GM18526 (cell line): ENCODE data around the gene CDC40.

Experiments
- POLR2A ChIP-seq: IDR thresholded peaks from 3 replicates; pipeline ENCODE4 v1.6.1; 2011; ENCODE audit not compliant: insufficient read length; ENCODE audit errors: extremely low read depth

CDC40 gene

GRCh38 chr6:110185879-110186278 lies 5.7 kb downstream of the CDC40 start:
- no peak for TF ChIP-seq POLR2A

DNA sequence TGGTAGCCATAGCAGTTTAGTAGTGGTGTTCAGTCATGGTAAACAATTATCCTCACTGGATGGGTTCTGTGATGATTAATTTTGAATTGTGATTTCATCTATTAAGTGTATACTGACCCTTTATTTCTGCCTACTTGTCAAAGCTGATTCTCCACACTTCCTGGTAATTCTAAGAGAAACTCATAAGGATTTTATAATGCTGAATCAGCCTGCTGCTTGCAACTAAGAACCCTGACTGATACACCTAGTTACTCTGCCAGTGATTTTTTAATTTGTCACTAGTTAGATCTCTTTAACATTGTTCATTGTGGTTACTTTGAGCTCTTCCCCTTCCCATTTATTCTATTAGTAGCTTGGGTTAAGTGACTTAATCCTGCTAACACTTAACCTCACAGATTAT lies 8.6 kb downstream of the CDC40 start:
- TF ChIP-seq POLR2A: no peak

GRCh38 chr6:110190726-110191125 lies 10.5 kb downstream of the CDC40 start:
- TF ChIP-seq POLR2A: no peak

- TF ChIP-seq POLR2A: no peak
Measured at GRCh38 chr6:110191477-110191876, 11.2 kb downstream of the CDC40 start.

DNA sequence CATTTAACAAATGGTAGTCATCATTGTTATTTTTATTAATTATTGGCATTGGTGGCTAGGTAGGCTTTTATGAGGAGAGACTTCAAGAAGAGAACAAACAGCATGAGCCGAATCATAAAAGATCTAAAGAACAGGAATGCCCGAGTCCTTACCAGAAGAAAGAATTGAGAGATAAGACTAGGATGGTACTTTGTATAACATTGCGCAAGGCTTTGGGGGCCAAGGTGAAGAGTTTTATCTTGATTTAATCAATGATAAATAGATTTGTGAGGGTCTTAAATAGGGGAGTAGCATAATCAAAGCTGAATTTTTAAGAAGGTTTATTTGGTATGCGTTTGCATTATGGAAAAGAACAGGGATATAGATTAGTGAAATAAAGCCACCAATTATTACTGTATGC lies 15.4 kb downstream of the CDC40 start:
- no peak for TF ChIP-seq POLR2A

- no peak for TF ChIP-seq POLR2A
Measured at GRCh38 chr6:110196874-110197273, 16.6 kb downstream of the CDC40 start.

DNA sequence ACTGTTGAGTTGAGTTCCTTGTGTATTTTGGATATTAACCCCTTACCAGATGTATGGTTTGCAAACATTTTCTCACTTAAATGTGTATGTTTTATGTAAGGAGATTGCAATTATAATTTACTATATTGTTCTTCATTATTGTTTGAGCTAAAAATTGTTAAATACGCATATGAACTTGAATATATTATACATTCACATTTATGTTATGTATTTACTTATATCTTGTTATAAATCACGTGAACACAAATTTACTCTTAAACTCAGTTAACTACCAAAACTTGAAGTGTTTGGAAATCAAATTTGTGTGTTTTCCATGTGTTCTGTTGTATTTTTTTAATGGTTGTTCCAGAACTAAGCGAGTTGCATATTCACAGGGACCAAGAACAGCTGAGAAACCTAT lies 18.3 kb downstream of the CDC40 start:
- no peak for TF ChIP-seq POLR2A

GRCh38 chr6:110201151-110201884 lies 21.1 kb downstream of the CDC40 start:
- TF ChIP-seq POLR2A: no peak

DNA sequence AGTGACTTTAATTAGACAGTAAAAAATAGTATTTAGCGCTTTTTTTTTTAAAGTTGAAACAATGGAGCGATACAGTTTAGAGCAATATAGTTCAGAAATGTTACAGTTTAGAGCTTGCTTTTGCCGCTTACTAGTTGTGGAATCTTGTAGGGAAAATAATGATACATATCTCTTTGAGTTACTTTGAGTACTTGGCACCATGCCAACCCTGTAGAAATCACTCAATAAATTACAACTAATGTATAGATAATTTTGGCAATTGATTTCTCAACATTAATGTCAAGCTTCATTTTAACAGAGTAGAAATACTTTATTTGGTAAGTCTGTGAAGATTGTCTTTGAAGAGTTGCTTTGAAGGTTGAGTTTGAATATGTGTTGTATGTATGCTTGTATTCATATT lies 27.4 kb downstream of the CDC40 start:
- no peak for TF ChIP-seq POLR2A

- no peak for TF ChIP-seq POLR2A
Measured at GRCh38 chr6:110211753-110212152, 31.5 kb downstream of the CDC40 start.

- TF ChIP-seq POLR2A: no peak
Measured at GRCh38 chr6:110214338-110214737, 34.1 kb downstream of the CDC40 start.

DNA sequence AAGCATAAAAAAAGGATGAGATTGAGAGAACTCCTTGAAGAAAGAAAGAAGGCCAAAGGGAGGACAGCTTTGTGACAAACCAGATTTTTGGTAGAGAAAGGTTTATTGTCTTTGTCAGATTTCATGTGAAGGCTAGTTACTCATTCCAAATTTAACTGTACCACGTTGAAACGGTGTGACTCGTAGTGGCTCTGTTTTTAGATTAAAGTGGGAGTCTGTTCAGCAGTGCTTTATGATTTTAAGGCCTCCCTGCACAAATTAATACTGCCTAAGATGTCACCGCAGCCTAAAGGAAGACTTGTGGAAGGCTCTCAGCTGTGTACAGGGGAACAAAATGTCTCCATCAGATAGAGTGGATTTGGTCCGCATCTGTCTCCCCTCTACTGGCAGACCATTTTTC lies 35.9 kb downstream of the CDC40 start:
- TF ChIP-seq POLR2A: no peak

GRCh38 chr6:110217266-110217665 lies 37.0 kb downstream of the CDC40 start:
- no peak for TF ChIP-seq POLR2A

- TF ChIP-seq POLR2A: no peak
Measured at GRCh38 chr6:110221738-110222137, 41.5 kb downstream of the CDC40 start.

DNA sequence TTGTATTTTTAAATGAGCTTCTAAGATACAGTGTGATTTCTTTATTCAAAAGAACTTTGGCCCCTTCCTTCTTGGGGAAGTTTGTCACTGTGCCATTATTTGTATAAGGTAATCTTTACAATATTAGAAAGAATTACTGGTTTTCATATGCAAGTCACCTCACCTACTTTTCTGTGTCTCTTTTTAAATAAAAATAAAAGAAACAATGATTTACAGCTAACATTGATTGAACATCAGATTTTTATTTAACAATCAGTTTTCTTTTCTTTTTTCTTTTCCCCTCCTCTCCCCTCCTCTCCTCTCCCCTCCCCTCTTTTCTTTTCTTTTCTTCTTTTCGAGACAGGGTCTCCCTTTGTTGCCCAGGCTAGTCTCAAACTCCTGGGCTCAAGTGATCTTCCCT lies 46.0 kb downstream of the CDC40 start:
- no peak for TF ChIP-seq POLR2A

DNA sequence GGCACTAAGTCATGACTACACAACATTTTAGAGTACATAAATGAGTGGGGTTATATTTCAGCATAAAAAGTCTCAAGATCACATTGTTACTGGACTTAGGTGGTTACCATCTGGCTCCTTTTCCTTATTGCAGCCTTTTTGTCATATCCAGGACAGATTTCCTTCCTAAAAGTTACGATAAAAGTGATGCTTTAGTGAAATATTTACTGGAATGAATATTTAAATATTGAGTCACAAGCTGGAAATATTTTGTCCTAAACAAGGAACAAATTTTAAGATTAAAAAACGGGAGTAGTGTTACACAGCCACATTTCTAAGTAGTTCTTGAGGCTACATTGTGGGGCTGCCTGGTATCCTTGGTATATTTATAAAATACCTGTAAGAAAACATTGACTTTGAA lies 52.2 kb downstream of the CDC40 start:
- no peak for TF ChIP-seq POLR2A

DNA sequence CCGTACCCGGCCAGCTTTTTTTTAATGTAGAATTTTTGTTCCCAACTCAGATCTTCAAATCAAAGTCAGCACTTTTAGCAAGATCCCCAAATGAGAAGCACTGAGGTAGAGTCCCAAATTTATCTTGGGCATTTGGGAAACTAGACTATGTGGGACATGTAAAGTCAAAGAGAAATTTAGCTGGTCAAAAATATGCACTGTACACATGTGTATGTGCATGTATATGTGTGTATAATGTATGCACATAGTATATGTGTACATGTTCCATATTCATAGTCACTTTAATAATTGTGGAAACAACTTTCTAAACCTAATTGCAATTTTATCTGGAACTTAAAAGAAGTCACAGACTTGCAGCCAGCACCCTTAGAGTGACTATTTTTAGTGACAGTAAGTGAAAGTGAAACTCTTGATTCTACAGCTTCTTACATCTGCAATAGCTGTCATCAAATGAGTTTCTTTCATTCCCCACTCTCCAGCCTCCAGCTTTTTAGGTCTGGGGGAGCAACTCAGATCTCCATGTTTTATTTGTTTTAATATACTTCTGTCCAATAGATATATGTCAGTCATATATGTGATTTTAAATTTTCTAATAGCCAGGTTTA lies 53.6 kb downstream of the CDC40 start:
- no peak for TF ChIP-seq POLR2A

- no peak for TF ChIP-seq POLR2A
Measured at GRCh38 chr6:110239526-110240274, 59.5 kb downstream of the CDC40 start.
